LNCaP clone FGC (cell line): ENCODE data around the gene MASTL.
A peak's percentile ranks its signal among the peaks of the same experiment; 100 is the strongest.

Experiments used
- DNase-seq: peaks from one replicate; pipeline ENCODE4 v3.0.0-alpha.2; 2011; ENCODE audit warnings: low read depth
- H3K4me3 ChIP-seq: 2 replicates; pipeline ENCODE4 v1.5.1; 2011; ENCODE audit warnings: mild to moderate bottlenecking, low read depth, low read length, control low read depth
- TF ChIP-seq, protein P1 (sequence below): IDR thresholded peaks from 2 replicates; pipeline ENCODE4 v1.5.1; 2012; ENCODE audit warnings: mild to moderate bottlenecking; ENCODE audit not compliant: control insufficient read depth, insufficient read depth; ENCODE audit errors: extremely low read depth

The MASTL gene

GRCh38 chr10:27207350-27207749 is 52.2 kb downstream of the MASTL start:
- DNase-seq: no peak
- TF ChIP-seq, protein P1, sequence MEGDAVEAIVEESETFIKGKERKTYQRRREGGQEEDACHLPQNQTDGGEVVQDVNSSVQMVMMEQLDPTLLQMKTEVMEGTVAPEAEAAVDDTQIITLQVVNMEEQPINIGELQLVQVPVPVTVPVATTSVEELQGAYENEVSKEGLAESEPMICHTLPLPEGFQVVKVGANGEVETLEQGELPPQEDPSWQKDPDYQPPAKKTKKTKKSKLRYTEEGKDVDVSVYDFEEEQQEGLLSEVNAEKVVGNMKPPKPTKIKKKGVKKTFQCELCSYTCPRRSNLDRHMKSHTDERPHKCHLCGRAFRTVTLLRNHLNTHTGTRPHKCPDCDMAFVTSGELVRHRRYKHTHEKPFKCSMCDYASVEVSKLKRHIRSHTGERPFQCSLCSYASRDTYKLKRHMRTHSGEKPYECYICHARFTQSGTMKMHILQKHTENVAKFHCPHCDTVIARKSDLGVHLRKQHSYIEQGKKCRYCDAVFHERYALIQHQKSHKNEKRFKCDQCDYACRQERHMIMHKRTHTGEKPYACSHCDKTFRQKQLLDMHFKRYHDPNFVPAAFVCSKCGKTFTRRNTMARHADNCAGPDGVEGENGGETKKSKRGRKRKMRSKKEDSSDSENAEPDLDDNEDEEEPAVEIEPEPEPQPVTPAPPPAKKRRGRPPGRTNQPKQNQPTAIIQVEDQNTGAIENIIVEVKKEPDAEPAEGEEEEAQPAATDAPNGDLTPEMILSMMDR: no peak

GRCh38 chr10:27223964-27224363 is 68.8 kb downstream of the MASTL start:
- H3K4me3 ChIP-seq: no peak overlapping the region
- DNase-seq: no peak
- TF ChIP-seq, protein P1: peak; percentile 50

More at GRCh38 chr10:27207350-27207749, 52.2 kb downstream of the MASTL start:
- no peak overlapping the region for H3K4me3 ChIP-seq

DNA sequence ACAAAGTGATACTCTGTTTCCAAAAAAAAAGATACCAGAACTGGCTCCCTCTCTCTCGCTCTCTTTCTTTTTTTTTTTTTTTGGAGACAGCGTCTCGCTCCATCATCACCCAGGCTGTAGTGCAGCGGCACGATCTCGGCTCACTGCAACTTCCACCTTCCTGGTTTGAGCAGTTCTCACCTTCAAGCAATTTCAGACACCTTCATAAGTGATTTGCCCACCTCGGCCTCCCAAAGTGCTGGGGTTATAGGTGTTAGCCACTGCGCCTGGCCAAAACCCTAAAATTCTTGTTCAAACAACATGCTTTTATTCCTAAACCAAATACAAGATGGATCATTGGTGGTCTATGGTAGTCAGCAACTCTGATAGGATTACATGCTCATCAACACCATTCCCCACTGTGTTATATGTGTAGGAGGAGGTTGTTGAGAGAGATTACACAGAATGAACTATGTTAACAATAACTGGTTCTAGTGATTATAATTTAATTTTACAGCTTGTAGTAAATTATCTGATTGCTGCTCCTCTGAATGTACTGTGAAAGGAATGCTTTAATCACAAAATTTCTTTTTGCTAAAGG is 69.9 kb downstream of the MASTL start:
- no peak for DNase-seq
- TF ChIP-seq, protein P1: no peak

DNA sequence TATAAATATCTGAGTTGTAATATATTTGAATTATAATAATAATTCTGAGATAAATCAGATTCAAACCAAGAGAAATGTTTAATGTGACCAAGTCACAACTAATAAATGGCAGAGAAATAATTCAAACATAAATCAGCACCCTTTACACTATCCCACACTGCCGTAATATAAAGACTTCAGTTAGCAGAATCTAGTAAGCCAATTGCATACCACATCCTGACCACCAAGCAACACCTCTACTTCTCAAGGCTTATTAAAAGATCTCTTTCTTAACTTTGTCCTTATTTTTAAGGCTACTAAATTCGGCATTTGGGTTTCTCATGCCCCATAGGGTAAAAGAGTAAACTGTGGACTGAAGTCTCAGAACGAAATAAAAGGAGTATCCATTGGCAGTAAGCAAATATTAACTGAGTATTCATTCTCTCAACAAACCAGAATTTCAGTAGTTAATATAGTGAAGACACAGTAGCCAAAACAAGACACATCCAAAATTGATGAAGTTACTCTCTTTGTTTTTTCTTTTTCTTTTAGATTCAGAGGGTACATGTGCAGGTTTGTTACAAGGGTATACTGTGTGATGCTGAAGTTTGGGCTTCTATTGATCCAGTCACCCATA is 70.6 kb downstream of the MASTL start:
- no peak overlapping the region for H3K4me3 ChIP-seq
- DNase-seq: no peak
- TF ChIP-seq, protein P1: no peak

More for the DNA sequence above, 69.9 kb downstream of the MASTL start:
- H3K4me3 ChIP-seq: no peak overlapping the region

DNA sequence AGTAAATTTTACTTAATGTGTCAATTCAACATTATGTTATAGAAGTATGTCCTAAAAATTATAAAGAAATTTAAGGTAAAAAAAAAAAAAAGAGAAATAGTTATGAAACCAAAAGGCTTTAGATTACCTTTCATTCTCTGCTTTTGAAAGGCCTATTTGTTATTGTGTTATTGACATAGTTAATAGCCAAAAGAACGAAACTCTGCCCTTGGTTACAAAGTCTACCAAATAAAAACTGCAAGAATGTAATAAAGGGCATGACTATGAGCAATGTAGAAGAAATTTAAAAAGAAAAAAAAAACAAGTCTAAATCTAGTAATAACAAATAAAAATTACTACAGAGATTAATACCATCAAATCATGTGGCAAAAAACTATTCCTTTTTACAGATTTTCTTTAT is 74.9 kb downstream of the MASTL start:
- DNase-seq: no peak
- H3K4me3 ChIP-seq: no peak overlapping the region
- TF ChIP-seq, protein P1: no peak

DNA sequence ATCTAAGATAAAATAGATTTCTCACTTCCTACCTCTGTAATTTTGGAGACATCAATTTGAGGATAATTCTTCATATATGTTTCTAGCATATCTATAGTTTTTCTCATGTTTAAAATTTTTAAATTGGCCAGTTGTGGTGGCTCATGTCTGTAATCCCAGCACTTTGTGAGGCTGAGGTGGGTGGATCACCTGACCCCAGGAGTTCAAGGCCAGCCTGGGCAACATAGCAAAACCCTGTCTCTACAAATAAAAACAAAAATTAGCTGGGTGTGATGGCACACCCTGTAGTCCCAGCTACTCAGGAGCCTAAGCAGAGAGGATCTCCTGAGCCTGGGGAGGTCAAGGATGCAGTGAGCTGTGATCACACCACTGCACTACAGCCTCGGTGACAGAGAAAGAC is 80.6 kb downstream of the MASTL start:
- no peak overlapping the region for H3K4me3 ChIP-seq
- TF ChIP-seq, protein P1: no peak
- DNase-seq: no peak
